OCI-LY3 (cell line): Measurements from ENCODE around the gene NT5DC3.
"Not testable (repeated sequence)": the region's sequence is repeated elsewhere in the genome, so short reads cannot be mapped to it uniquely, and the experiment has no call there.

Experiments
- H2AFZ ChIP-seq: fragments of 200-600, 300-600 bp; shearing (Covaris generic); 2 replicates; pipeline ENCODE4 v1.6.0; 2014; ENCODE audit warnings: antibody characterized with exemption, low read depth, low read length
- H3K27ac ChIP-seq: fragments of 200-600, 300-600 bp; sonication (generic); 2 replicates; pipeline ENCODE4 v1.5.1; 2014; ENCODE audit warnings: mild to moderate bottlenecking, low read length, moderate library complexity, mixed read lengths
- H3K27me3 ChIP-seq: fragments of 200-600, 300-600 bp; sonication (generic); 2 replicates; pipeline ENCODE4 v1.6.1; 2014; ENCODE audit warnings: low read depth, low read length, mixed read lengths
- H3K36me3 ChIP-seq: fragments of 200-600, 300-600 bp; sonication (generic); replicated peaks from 2 replicates; pipeline ENCODE3; 2014; ENCODE audit warnings: low read depth, low read length, mixed read lengths
- H3K4me1 ChIP-seq: fragments of 300-600, 200-600 bp; sonication (generic); 2 replicates; pipeline ENCODE4 v1.6.1; 2014; ENCODE audit warnings: low read length, mixed read lengths
- H3K4me2 ChIP-seq: fragments of 200-600, 300-600 bp; sonication (generic); 2 replicates; pipeline ENCODE4 v1.6.1; 2014; ENCODE audit warnings: low read length, mixed read lengths
- H3K4me3 ChIP-seq: fragments of 300-600, 200-600 bp; sonication (generic); 2 replicates; pipeline ENCODE4 v1.5.1; 2014; ENCODE audit warnings: antibody characterized with exemption, mild to moderate bottlenecking, low read length, moderate library complexity
- H3K79me2 ChIP-seq: fragments of 300-600, 200-600 bp; shearing (Covaris generic); 2 replicates; pipeline ENCODE4 v1.6.1; 2014; ENCODE audit warnings: mild to moderate bottlenecking, low read length, mixed read lengths
- H3K9ac ChIP-seq: fragments of 300-600, 200-600 bp; shearing (Covaris generic); 2 replicates; pipeline ENCODE4 v1.6.0; 2014; ENCODE audit warnings: mild to moderate bottlenecking, low read length, moderate library complexity
- H3K9me3 ChIP-seq: fragments of 200-600, 300-600 bp; shearing (Covaris generic); 2 replicates; pipeline ENCODE4 v1.6.1; 2014; ENCODE audit warnings: low read length, mixed read lengths; ENCODE audit not compliant: insufficient read depth
- H4K20me1 ChIP-seq: fragments of 200-600, 300-600 bp; sonication (generic); 2 replicates; pipeline ENCODE4 v1.6.1; 2016; ENCODE audit warnings: low read length, mixed read lengths; ENCODE audit not compliant: insufficient read depth
- CTCF ChIP-seq: fragments of 200-600, 300-600 bp; sonication (generic); IDR thresholded peaks from 2 replicates; pipeline ENCODE4 v1.5.1; 2014; ENCODE audit warnings: antibody characterized with exemption, low read length, low read depth
- EZH2phosphoT487 ChIP-seq: fragments of 200-600 bp; shearing (Covaris generic); IDR thresholded peaks from 2 replicates; pipeline ENCODE4 v1.6.1; 2018; ENCODE audit warnings: antibody characterized with exemption, mixed run types, low read depth

NT5DC3 gene

GRCh38 chr12:103838254-103838914 lies 2.6 kb downstream of the NT5DC3 start:
- Histone ChIP-seq H3K27ac (no peak overlapping the region), H3K9ac (no peak overlapping the region), H3K9me3 (no peaks in the 10 kb centered on the region), H3K4me1 (peaks cover 7% of the 10 kb centered on the region), H3K4me3 (no peak overlapping the region), H3K79me2 (peaks cover 51% of the 10 kb centered on the region), H4K20me1 (peaks cover 5% of the 10 kb centered on the region; the same call in 1 of the 2 replicates), H3K27me3 (no peaks in the 10 kb centered on the region), H2AFZ (no peak overlapping the region), H3K36me3 (no peaks in the 10 kb centered on the region), H3K4me2 (no peak overlapping the region)
- TF ChIP-seq EZH2phosphoT487 (no peak), CTCF (no peak)

- Histone ChIP-seq H3K4me3 (no peak overlapping the region), H3K4me1 (peaks cover 23% of the 10 kb centered on the region), H3K27ac (no peak overlapping the region), H3K27me3 (no peaks in the 10 kb centered on the region), H2AFZ (no peak overlapping the region), H3K79me2 (peaks cover 69% of the 10 kb centered on the region), H4K20me1 (peaks cover 5% of the 10 kb centered on the region; the same call in 1 of the 2 replicates), H3K9ac (no peak overlapping the region), H3K4me2 (no peak overlapping the region), H3K9me3 (no peaks in the 10 kb centered on the region), H3K36me3 (peaks cover 2% of the 10 kb centered on the region)
- TF ChIP-seq CTCF (no peak), EZH2phosphoT487 (no peak)
These were observed 4.7 kb downstream of the NT5DC3 start for GRCh38 chr12:103836345-103836744.

- H3K4me2 ChIP-seq: not testable (repeated sequence)
- H3K79me2 ChIP-seq: peaks cover 74% of the 10 kb centered on the region
These were observed 5.2 kb downstream of the NT5DC3 start for GRCh38 chr12:103835747-103836335.

GRCh38 chr12:103834942-103835341 lies 6.1 kb downstream of the NT5DC3 start:
- H3K4me1 ChIP-seq: peaks cover 22% of the 10 kb centered on the region
- H3K4me3 ChIP-seq: no peak overlapping the region
- peaks cover 5% of the 10 kb centered on the region; the same call in 1 of the 2 replicates for H4K20me1 ChIP-seq
- no peaks in the 10 kb centered on the region for H3K27me3 ChIP-seq
- peaks cover 73% of the 10 kb centered on the region for H3K79me2 ChIP-seq
- no peak overlapping the region for H3K4me2 ChIP-seq
- H3K36me3 ChIP-seq: peaks cover 3% of the 10 kb centered on the region
- TF ChIP-seq CTCF: no peak
- no peak for TF ChIP-seq EZH2phosphoT487
- H2AFZ ChIP-seq: no peak overlapping the region
- no peaks in the 10 kb centered on the region for H3K9me3 ChIP-seq
- H3K9ac ChIP-seq: no peak overlapping the region
- H3K27ac ChIP-seq: no peak overlapping the region

More at GRCh38 chr12:103835747-103836335, 5.2 kb downstream of the NT5DC3 start:
- not testable (repeated sequence) for H3K9me3 ChIP-seq, H3K27me3 ChIP-seq, H4K20me1 ChIP-seq, H3K4me3 ChIP-seq, H2AFZ ChIP-seq, H3K36me3 ChIP-seq, H3K27ac ChIP-seq, H3K9ac ChIP-seq
- peaks cover 23% of the 10 kb centered on the region for H3K4me1 ChIP-seq
